Effector memory CD4-positive, alpha-beta T cell (primary cell): Measurements from ENCODE around the gene PLCB2.

Experiments
- DNase-seq, 3 donors: peaks; one replicate each; pipeline ENCODE4 v3.0.0-alpha.2; 2020
- H3K27ac ChIP-seq: 2 replicates; pipeline ENCODE4 v1.7.0; 2013; ENCODE audit warnings: mild to moderate bottlenecking, low read length, moderate library complexity; ENCODE audit not compliant: insufficient read depth, poor library complexity, severe bottlenecking
- H3K27me3 ChIP-seq: replicated peaks from 2 replicates; pipeline ENCODE4 v1.7.0; 2013; ENCODE audit warnings: mild to moderate bottlenecking, low read length; ENCODE audit not compliant: insufficient read depth, control insufficient read depth, poor library complexity, severe bottlenecking
- H3K36me3 ChIP-seq: 2 replicates; pipeline ENCODE4 v1.7.0; 2013; ENCODE audit warnings: mild to moderate bottlenecking, low read length, moderate library complexity; ENCODE audit not compliant: control insufficient read depth, insufficient read depth
- H3K4me1 ChIP-seq: 2 replicates; pipeline ENCODE4 v1.7.0; 2013; ENCODE audit warnings: low read length, mild to moderate bottlenecking; ENCODE audit not compliant: control insufficient read depth, insufficient read depth, poor library complexity, severe bottlenecking
- H3K4me3 ChIP-seq: 2 replicates; pipeline ENCODE4 v1.7.0; 2013; ENCODE audit warnings: low read length, low read depth, mild to moderate bottlenecking; ENCODE audit not compliant: insufficient read depth, poor library complexity, severe bottlenecking
- H3K9me3 ChIP-seq: 2 replicates; pipeline ENCODE4 v1.7.0; 2013; ENCODE audit warnings: mild to moderate bottlenecking, low read length, moderate library complexity; ENCODE audit not compliant: control insufficient read depth

The PLCB2 gene

GRCh38 chr15:40279437-40280141 is 28.1 kb downstream of the PLCB2 start:
- no peaks in the 10 kb centered on the region for H3K36me3 ChIP-seq
- peaks cover 13% of the 10 kb centered on the region for H3K4me1 ChIP-seq
- H3K9me3 ChIP-seq: no peaks in the 10 kb centered on the region
- no peak overlapping the region for H3K4me3 ChIP-seq
- no peak overlapping the region for H3K27ac ChIP-seq
- peaks cover 20% of the 10 kb centered on the region for H3K27me3 ChIP-seq
- DNase-seq: peak; percentile 25 to 58 (median 46)

- peaks cover 19% of the 10 kb centered on the region for H3K27me3 ChIP-seq
- H3K27ac ChIP-seq: no peak overlapping the region
- DNase-seq: no peak
- no peak overlapping the region for H3K4me3 ChIP-seq
- peaks cover 7% of the 10 kb centered on the region for H3K4me1 ChIP-seq
- H3K9me3 ChIP-seq: no peaks in the 10 kb centered on the region
- H3K36me3 ChIP-seq: no peaks in the 10 kb centered on the region
Observed at GRCh38 chr15:40278026-40278425, 29.7 kb downstream of the PLCB2 start.

DNA sequence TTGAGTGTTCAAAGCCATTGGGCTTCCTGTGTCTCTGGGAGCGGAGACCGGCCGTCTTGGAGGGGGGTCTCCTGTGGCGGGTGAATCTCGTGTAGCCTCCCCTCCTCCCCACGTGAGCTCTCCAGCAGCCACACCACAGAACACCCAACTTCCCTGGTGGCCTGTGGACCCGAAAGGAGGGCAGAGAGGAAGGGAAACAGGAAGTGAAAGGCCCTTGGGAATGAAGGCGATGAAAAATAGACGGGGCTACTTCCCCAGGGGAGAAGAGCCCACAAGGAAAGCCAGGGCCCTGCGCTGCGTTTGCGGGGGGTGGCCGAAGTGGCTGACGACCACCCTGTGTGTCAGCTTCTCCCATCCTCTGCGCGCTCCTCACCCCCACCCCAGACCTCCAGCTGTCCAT is 30.3 kb downstream of the PLCB2 start:
- DNase-seq: no peak
- no peaks in the 10 kb centered on the region for H3K9me3 ChIP-seq
- H3K4me3 ChIP-seq: no peak overlapping the region
- peaks cover 13% of the 10 kb centered on the region for H3K27me3 ChIP-seq
- no peaks in the 10 kb centered on the region for H3K36me3 ChIP-seq
- peaks cover 7% of the 10 kb centered on the region for H3K4me1 ChIP-seq
- no peak overlapping the region for H3K27ac ChIP-seq

- Histone ChIP-seq H3K9me3 (no peaks in the 10 kb centered on the region), H3K4me3 (no peak overlapping the region)
Observed at GRCh38 chr15:40276927-40277326, 30.8 kb downstream of the PLCB2 start.

DNA sequence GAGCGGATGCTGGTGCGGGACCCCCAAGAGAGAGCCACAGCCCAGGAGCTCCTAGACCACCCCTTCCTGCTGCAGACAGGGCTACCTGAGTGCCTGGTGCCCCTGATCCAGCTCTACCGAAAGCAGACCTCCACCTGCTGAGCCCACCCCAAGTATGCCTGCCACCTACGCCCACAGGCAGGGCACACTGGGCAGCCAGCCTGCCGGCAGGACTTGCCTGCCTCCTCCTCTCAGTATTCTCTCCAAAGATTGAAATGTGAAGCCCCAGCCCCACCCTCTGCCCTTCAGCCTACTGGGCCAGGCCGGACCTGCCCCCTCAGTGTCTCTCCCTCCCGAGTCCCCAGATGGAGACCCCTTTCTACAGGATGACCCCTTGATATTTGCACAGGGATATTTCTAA is 31.8 kb downstream of the PLCB2 start:
- H3K9me3 ChIP-seq: no peaks in the 10 kb centered on the region
- H3K36me3 ChIP-seq: no peaks in the 10 kb centered on the region
- H3K27me3 ChIP-seq: peaks cover 4% of the 10 kb centered on the region

More at GRCh38 chr15:40276927-40277326, 30.8 kb downstream of the PLCB2 start:
- DNase-seq: no peak
- Histone ChIP-seq H3K36me3 (no peaks in the 10 kb centered on the region), H3K4me1 (peaks cover 7% of the 10 kb centered on the region), H3K27me3 (peaks cover 11% of the 10 kb centered on the region), H3K27ac (no peak overlapping the region)

GRCh38 chr15:40275523-40275922 is 32.2 kb downstream of the PLCB2 start:
- peaks cover 3% of the 10 kb centered on the region for H3K4me1 ChIP-seq

More for the DNA sequence above, 31.8 kb downstream of the PLCB2 start:
- H3K4me3 ChIP-seq: no peak overlapping the region
- H3K27ac ChIP-seq: no peak overlapping the region
- H3K4me1 ChIP-seq: peaks cover 3% of the 10 kb centered on the region
- DNase-seq: no peak

DNA sequence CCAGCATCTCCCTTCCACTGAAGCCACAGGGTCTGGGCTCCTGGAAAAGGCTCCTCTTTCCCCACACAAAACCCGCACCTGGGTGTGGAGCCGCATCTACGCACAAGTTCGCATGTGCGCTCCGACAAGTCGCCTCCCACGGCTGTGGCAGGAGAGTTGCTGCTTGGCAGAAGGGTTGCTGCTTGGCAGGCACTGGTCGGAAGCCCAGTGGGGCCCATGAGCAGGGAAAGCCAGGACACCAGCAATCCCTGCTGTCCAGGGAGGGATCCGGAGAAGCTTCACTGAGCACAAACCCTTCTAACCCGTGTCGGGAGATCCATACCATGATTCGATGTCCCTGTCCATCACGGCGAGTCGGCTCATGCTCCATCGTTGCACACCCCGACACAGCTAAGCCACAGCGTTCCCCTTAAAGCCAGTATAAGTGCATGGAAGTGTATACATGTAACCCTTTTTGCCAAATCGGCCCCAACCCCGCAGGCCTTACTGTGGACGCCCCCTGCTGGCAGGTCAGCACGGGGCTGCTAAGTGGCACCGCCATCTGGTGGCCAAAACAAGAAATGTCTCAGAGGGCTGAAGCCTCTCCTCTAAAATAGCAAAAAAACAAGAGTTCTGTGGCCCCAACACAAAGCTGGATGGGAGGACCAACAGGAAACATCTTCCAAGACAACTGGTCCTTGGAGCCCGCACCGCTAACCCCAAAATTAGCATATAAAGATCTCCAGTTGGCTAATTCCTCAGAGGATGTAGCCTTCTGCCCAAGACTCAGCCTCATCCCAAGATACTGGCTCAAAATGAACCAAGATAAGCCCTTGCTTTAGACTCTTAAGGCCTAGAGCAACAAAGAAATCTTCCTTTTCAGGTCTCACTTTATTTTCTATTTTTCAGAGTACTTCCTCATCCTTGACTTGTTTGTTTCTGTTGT is 33.1 kb downstream of the PLCB2 start:
- H3K36me3 ChIP-seq: no peaks in the 10 kb centered on the region
- H3K4me3 ChIP-seq: no peak overlapping the region
- H3K4me1 ChIP-seq: peaks cover 3% of the 10 kb centered on the region
- H3K9me3 ChIP-seq: no peaks in the 10 kb centered on the region
- DNase-seq: peak; percentile 71 to 81 (median 73)
- H3K27ac ChIP-seq: no peak overlapping the region
- H3K27me3 ChIP-seq: peaks cover 2% of the 10 kb centered on the region

More at GRCh38 chr15:40275523-40275922, 32.2 kb downstream of the PLCB2 start:
- no peaks in the 10 kb centered on the region for H3K36me3 ChIP-seq
- no peak overlapping the region for H3K4me3 ChIP-seq
- no peaks in the 10 kb centered on the region for H3K9me3 ChIP-seq
- H3K27me3 ChIP-seq: peaks cover 3% of the 10 kb centered on the region
- no peak overlapping the region for H3K27ac ChIP-seq
- no peak for DNase-seq

- DNase-seq: no peak
- no peak overlapping the region for H3K4me3 ChIP-seq
- no peaks in the 10 kb centered on the region for H3K4me1 ChIP-seq
- H3K27me3 ChIP-seq: no peaks in the 10 kb centered on the region
- no peaks in the 10 kb centered on the region for H3K36me3 ChIP-seq
- H3K27ac ChIP-seq: no peak overlapping the region
- H3K9me3 ChIP-seq: no peaks in the 10 kb centered on the region
Observed at GRCh38 chr15:40273428-40273827, 34.3 kb downstream of the PLCB2 start.

GRCh38 chr15:40272485-40273056 is 35.2 kb downstream of the PLCB2 start:
- no peaks in the 10 kb centered on the region for H3K27me3 ChIP-seq
- H3K9me3 ChIP-seq: no peaks in the 10 kb centered on the region
- no peak overlapping the region for H3K4me3 ChIP-seq
- no peaks in the 10 kb centered on the region for H3K36me3 ChIP-seq
- no peak overlapping the region for H3K27ac ChIP-seq
- H3K4me1 ChIP-seq: no peaks in the 10 kb centered on the region
- no peak for DNase-seq
